Upper lobe of left lung (tissue), 6 donors: ENCODE measurements around the gene LUZP4. TPM values are rescaled to one million over a fixed set of nuclear protein-coding genes. Genes with fewer than 3 reads are reported as not detected.

Experiments used
- ATAC-seq, 2 donors: fragments of 200-7000 bp; cut with Tn5 transposase; one replicate each; pipeline ENCODE4 v1.9.1; 2022; ENCODE audit warnings: mild to moderate bottlenecking in 2 of 2, moderate library complexity in 2 of 2; ENCODE audit not compliant: low FRiP score in 2 of 2
- DNase-seq, 2 donors: peaks; one replicate each; pipeline ENCODE4 v3.0.0-alpha.2; 2019 to 2020
- H3K27ac ChIP-seq, 4 donors: fragments of 200-600 bp; sonication (generic); one replicate each; pipeline ENCODE4 v1.5.1; 2016 to 2019
- H3K27me3 ChIP-seq, 4 donors: fragments of 200-600 bp; sonication (generic); one replicate each; pipeline ENCODE4 v1.5.1; 2017 to 2019
- H3K36me3 ChIP-seq, 4 donors: fragments of 200-600 bp; sonication (generic); one replicate each; pipeline ENCODE4 v1.5.1; 2016 to 2019
- H3K4me1 ChIP-seq, 4 donors: fragments of 200-600 bp; sonication (generic); one replicate each; pipeline ENCODE4 v1.5.1; 2018 to 2019
- H3K4me3 ChIP-seq, 4 donors: fragments of 200-600 bp; sonication (generic); one replicate each; pipeline ENCODE4 v1.5.1; 2017 to 2019; ENCODE audit warnings: mild to moderate bottlenecking in 2 of 4, moderate library complexity in 1 of 4
- H3K9me3 ChIP-seq, 4 donors: fragments of 200-600 bp; sonication (generic); one replicate each; pipeline ENCODE4 v1.5.1; 2018 to 2019
- CTCF ChIP-seq, 6 experiments: fragments of 450-650 bp in 4 of 6; fragments of 200-600 bp in 2 of 6; sonication (generic) in 2 of 6; IDR thresholded peaks; one replicate each; pipeline ENCODE4 v1.5.1; 2016 to 2019; ENCODE audit warnings: antibody characterized with exemption in 6 of 6
- EP300 ChIP-seq, 4 donors: sonication (generic); formaldehyde crosslinking; IDR thresholded peaks; one replicate each; pipeline ENCODE4 v1.5.1; 2017; ENCODE audit warnings: antibody characterized with exemption in 4 of 4, control low read depth in 2 of 4
- POLR2A ChIP-seq, 4 donors: fragments of 450-650 bp; IDR thresholded peaks; one replicate each; pipeline ENCODE4 v1.5.1; 2016 to 2017; ENCODE audit warnings: antibody characterized with exemption in 4 of 4, mild to moderate bottlenecking in 2 of 4
- POLR2AphosphoS5 ChIP-seq, 2 donors: sonication (generic); formaldehyde crosslinking; IDR thresholded peaks; one replicate each; pipeline ENCODE4 v1.5.1; 2017; ENCODE audit warnings: antibody characterized with exemption in 2 of 2
- WGBS, 2 donors: methylation state at CpG; one replicate each; pipeline ENCODE4 v1.1.5; 2017 to 2018; 5-methylcytosine and 5-hydroxymethylcytosine counted together
- total RNA-seq, 6 donors: library from RNA; depleted of rRNA in 4 of 6; stranded (reverse); fragments of >200 nt in 4 of 6; gene quantifications; one replicate each; pipeline versions ENCODE4 v1.1.0 to v1.2.1, GENCODE V29; 2016 to 2021
- donor health status: DM: no; HTN: no; CAD: no; lungs with moderate emphysema.
- donor health status: DM: no; HTN: yes; CAD: no; lungs with severe emphysema.

The LUZP4 gene
- total RNA-seq, 6 donors from 2014 or later, result not detected

DNA sequence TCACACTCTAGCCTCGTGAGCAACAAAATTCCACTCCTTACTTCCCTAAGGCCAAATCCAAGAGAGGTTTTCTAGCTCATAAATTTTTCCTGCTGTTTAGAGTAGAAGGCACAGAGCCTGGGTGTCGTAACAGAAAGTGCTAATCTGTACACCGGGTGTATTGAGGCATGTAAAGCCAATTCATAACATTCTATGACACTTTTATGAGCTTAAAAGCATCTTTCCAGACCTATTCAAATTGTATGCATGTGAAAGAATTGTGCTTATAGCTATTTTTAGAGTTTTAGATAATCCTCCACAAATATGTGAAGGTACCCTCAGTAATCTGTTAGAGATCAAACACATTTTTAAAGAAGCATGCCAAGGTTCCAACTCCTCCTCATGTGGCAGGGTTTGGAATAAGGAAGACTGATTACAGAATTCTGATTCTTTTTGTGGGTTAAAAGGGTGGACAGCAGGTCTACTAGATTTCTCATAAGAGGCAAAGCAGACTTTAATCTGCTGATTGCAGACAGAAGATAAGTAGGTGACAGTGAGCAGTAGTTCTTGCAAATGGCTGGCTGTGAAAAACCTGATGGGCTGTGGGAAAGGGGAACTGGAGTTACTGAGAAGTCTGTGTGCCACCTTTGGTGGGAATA, 30.2 kb upstream of the LUZP4 start:
- Histone ChIP-seq H3K27me3 (no peaks in the 10 kb centered on the region), H3K36me3 (no peaks in the 10 kb centered on the region)

DNA sequence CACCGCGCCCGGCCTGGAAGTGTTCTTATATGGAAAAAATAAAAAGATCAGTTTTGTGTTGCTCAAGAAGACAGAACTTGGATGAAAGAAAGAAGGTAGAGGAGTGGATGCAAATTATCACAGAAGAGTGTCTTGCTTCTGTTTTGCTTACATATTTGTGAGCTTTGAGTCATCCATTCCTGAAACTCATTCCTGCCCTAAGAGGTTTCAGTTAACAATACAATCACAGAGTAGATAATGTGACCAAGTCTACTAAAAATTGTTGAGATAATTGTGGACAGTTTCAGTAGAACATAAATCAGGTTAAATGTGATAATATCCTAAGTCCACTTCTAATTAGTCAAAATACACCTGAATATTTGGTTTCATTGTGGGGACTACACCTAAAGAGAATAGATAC, 29.2 kb upstream of the LUZP4 start:
- DNase-seq (no peak), ATAC-seq (no peak)
- TF ChIP-seq POLR2AphosphoS5 (IDR thresholded peaks at IDR 0.05) (no peak), EP300 (IDR thresholded peaks at IDR 0.05) (no peak), POLR2A (IDR thresholded peaks at IDR 0.05) (no peak), CTCF (IDR thresholded peaks at IDR 0.05) (no peak)
- H3K9me3 ChIP-seq, result no peaks in the 10 kb centered on the region
- 87 to 100% methylated on average over 3 of the region's 3 CpGs for WGBS, 2 donors
- no peak overlapping the region for H3K4me3 ChIP-seq
- no peak overlapping the region for H3K27ac ChIP-seq
- no peaks in the 10 kb centered on the region for H3K27me3 ChIP-seq
- H3K4me1 ChIP-seq, result no peaks in the 10 kb centered on the region
- no peaks in the 10 kb centered on the region for H3K36me3 ChIP-seq

More for the DNA sequence above, 30.2 kb upstream of the LUZP4 start:
- H3K27ac ChIP-seq, result no peak overlapping the region
- DNase-seq (no peak), ATAC-seq (no peak)
- H3K4me3 ChIP-seq, result no peak overlapping the region
- WGBS, 2 donors, result 67 to 72% methylated on average over 3 of the region's 3 CpGs
- TF ChIP-seq POLR2A (IDR thresholded peaks at IDR 0.05), result no peak
- TF ChIP-seq EP300 (IDR thresholded peaks at IDR 0.05), result no peak
- no peak for TF ChIP-seq POLR2AphosphoS5 (IDR thresholded peaks at IDR 0.05)
- TF ChIP-seq CTCF (IDR thresholded peaks at IDR 0.05), result no peak
- no peaks in the 10 kb centered on the region for H3K9me3 ChIP-seq
- no peaks in the 10 kb centered on the region for H3K4me1 ChIP-seq

DNA sequence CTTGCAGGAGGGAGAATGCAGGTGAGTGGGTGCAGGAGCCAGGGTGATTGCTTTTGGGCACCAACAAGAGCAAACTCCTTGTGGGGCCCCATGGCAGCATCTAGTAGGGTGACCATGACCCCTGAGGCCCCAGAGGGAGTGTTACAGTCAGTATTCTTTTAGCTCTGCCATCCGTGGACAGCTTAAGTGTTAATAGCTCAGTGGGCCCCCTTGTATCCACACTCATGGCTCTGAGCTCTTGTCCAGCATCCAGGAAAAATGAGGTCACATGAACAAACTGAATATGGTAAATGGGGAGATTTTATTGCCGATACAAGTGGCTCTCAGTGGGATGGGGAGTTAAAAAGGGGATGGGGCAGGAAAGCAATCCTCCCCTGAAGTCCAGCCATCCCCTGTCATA, 28.4 kb upstream of the LUZP4 start:
- no peaks in the 10 kb centered on the region for H3K9me3 ChIP-seq
- no peaks in the 10 kb centered on the region for H3K27me3 ChIP-seq
- 67 to 78% methylated on average over 1 to 2 of the region's 2 CpGs for WGBS, 2 donors
- no peak overlapping the region for H3K4me3 ChIP-seq
- no peaks in the 10 kb centered on the region for H3K36me3 ChIP-seq
- H3K4me1 ChIP-seq, result no peaks in the 10 kb centered on the region
- TF ChIP-seq POLR2AphosphoS5 (IDR thresholded peaks at IDR 0.05) (no peak), POLR2A (IDR thresholded peaks at IDR 0.05) (no peak), CTCF (IDR thresholded peaks at IDR 0.05) (no peak), EP300 (IDR thresholded peaks at IDR 0.05) (no peak)
- H3K27ac ChIP-seq, result no peak overlapping the region
- ATAC-seq (no peak), DNase-seq (no peak)

- H3K4me1 ChIP-seq, result no peaks in the 10 kb centered on the region
- TF ChIP-seq POLR2AphosphoS5 (IDR thresholded peaks at IDR 0.05) (no peak), POLR2A (IDR thresholded peaks at IDR 0.05) (no peak), EP300 (IDR thresholded peaks at IDR 0.05) (no peak), CTCF (IDR thresholded peaks at IDR 0.05) (no peak)
- ATAC-seq, result no peak
- H3K27ac ChIP-seq, result no peak overlapping the region
- H3K9me3 ChIP-seq, result no peaks in the 10 kb centered on the region
- 65 to 95% methylated on average over 2 of the region's 2 CpGs for WGBS, 2 donors
- no peak for DNase-seq
- H3K36me3 ChIP-seq, result no peaks in the 10 kb centered on the region
- no peak overlapping the region for H3K4me3 ChIP-seq
- H3K27me3 ChIP-seq, result no peaks in the 10 kb centered on the region
These were observed 25.5 kb upstream of the LUZP4 start for GRCh38 chrX:115264009-115264408.

DNA sequence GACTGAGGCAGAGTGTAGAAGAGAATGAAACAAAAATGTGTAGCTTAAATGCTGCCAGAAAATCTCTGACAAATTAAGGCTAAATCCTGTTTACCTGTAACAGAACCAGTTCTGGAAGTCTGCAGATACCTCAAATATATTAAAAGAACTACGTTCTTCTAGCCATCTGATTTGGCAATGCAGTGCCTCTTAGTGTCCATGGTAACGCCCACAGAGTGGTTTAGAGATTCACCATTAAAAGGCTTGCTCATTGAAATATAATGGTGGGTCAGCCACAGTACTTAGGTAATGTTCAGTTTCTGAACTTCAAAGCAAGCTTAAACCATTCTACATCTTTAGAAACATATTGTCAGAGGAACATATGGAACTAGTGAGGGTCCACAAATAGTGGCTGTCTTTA, 23.2 kb upstream of the LUZP4 start:
- H3K27ac ChIP-seq, result no peak overlapping the region
- no peak overlapping the region for H3K4me3 ChIP-seq
- H3K27me3 ChIP-seq, result no peaks in the 10 kb centered on the region
- H3K4me1 ChIP-seq, result no peaks in the 10 kb centered on the region
- no peak for TF ChIP-seq EP300 (IDR thresholded peaks at IDR 0.05)
- no peak for TF ChIP-seq POLR2A (IDR thresholded peaks at IDR 0.05)
- no peak for TF ChIP-seq POLR2AphosphoS5 (IDR thresholded peaks at IDR 0.05)
- TF ChIP-seq CTCF (IDR thresholded peaks at IDR 0.05), result no peak
- ATAC-seq (no peak), DNase-seq (no peak)
- H3K9me3 ChIP-seq, result no peaks in the 10 kb centered on the region
- H3K36me3 ChIP-seq, result no peaks in the 10 kb centered on the region
- WGBS, 2 donors, result 47 to 67% methylated on average over 2 of the region's 2 CpGs
